HG03354 (cell line): ENCODE results near the gene SEC14L5.
"Not testable (repeated sequence)": the region's sequence is repeated elsewhere in the genome, so short reads cannot be mapped to it uniquely, and the experiment has no call there.

ENCODE experiments used
- ATAC-seq: cut with Tn5 transposase; IDR thresholded peaks from one replicate; pipeline ENCODE4 v1.9.1; 2021; ENCODE audit warnings: mild to moderate bottlenecking; ENCODE audit not compliant: unreplicated experiment, poor library complexity, severe bottlenecking

Gene SEC14L5

GRCh38 chr16:4948903-4949766, 9.0 kb upstream of the SEC14L5 start:
- no peak for ATAC-seq

GRCh38 chr16:4949986-4950385, 8.1 kb upstream of the SEC14L5 start:
- no peak for ATAC-seq

GRCh38 chr16:4951583-4951982, 6.5 kb upstream of the SEC14L5 start:
- ATAC-seq, result not testable (repeated sequence)

GRCh38 chr16:4954714-4955113, 3.4 kb upstream of the SEC14L5 start:
- no peak for ATAC-seq

GRCh38 chr16:4957420-4957719, 760 bp upstream of the SEC14L5 start:
- no peak for ATAC-seq

GRCh38 chr16:4958510-4959438, 644 bp downstream of the SEC14L5 start:
- no peak for ATAC-seq

GRCh38 chr16:4960579-4960978, 2.4 kb downstream of the SEC14L5 start:
- ATAC-seq, result no peak

- no peak for ATAC-seq
These were observed 4.6 kb downstream of the SEC14L5 start for GRCh38 chr16:4962716-4963115.

- not testable (repeated sequence) for ATAC-seq
These were observed 5.4 kb downstream of the SEC14L5 start for GRCh38 chr16:4963527-4963926.

GRCh38 chr16:4966736-4967453, 8.8 kb downstream of the SEC14L5 start:
- no peak for ATAC-seq

GRCh38 chr16:4968278-4968677, 10.1 kb downstream of the SEC14L5 start:
- ATAC-seq, result not testable (repeated sequence)

- no peak for ATAC-seq
These were observed 10.9 kb downstream of the SEC14L5 start for GRCh38 chr16:4968879-4969483.

- no peak for ATAC-seq
These were observed 11.9 kb downstream of the SEC14L5 start for GRCh38 chr16:4970010-4970409.

GRCh38 chr16:4972938-4973587, 14.9 kb downstream of the SEC14L5 start:
- ATAC-seq, result no peak

GRCh38 chr16:4976079-4976478, 17.9 kb downstream of the SEC14L5 start:
- ATAC-seq, result peak; percentile 94

GRCh38 chr16:4976611-4977145, 18.5 kb downstream of the SEC14L5 start:
- ATAC-seq, result no peak

- ATAC-seq, result no peak
These were observed 21.0 kb downstream of the SEC14L5 start for GRCh38 chr16:4979164-4979563.

- no peak for ATAC-seq
These were observed 21.9 kb downstream of the SEC14L5 start for GRCh38 chr16:4979736-4980660.
